Type B pancreatic cell (in vitro differentiated cells): ENCODE measurements around the gene ITGB7. TPM values are rescaled to one million over a fixed set of nuclear protein-coding genes. Genes with fewer than 3 reads are reported as not detected.

ENCODE experiments used
- DNase-seq: peaks from one replicate; pipeline ENCODE4 v3.0.0; 2021; ENCODE audit warnings: mixed read lengths; ENCODE audit not compliant: unreplicated experiment; ENCODE audit errors: extremely low spot score
- H3K27ac Mint-ChIP-seq: 2 replicates; pipeline ENCODE4 v1.8.0; 2021; ENCODE audit warnings: mild to moderate bottlenecking, mixed read lengths
- H3K27me3 Mint-ChIP-seq: 2 replicates; pipeline ENCODE4 v1.8.0; 2021; ENCODE audit warnings: mixed read lengths
- H3K36me3 Mint-ChIP-seq: 2 replicates; pipeline ENCODE4 v1.8.0; 2021; ENCODE audit warnings: mixed read lengths
- H3K4me1 Mint-ChIP-seq: one replicate; pipeline ENCODE4 v1.8.0; 2021; ENCODE audit warnings: mixed read lengths; ENCODE audit not compliant: unreplicated experiment
- H3K4me3 Mint-ChIP-seq: 2 replicates; pipeline ENCODE4 v1.8.0; 2021; ENCODE audit warnings: mild to moderate bottlenecking, mixed read lengths
- H3K9me3 Mint-ChIP-seq: 2 replicates; pipeline ENCODE4 v1.8.0; 2021; ENCODE audit warnings: mixed read lengths
- total RNA-seq: library from RNA; stranded (reverse); gene quantifications from 2 replicates; pipeline ENCODE4 v1.2.1, GENCODE V29; 2021; ENCODE audit warnings: low replicate concordance
- TF ChIP-seq, protein P1 (sequence below): fragments of 200-600 bp; sonication (generic); conservative IDR thresholded peaks from 2 replicates; pipeline ENCODE4 v1.5.0; 2021; ENCODE audit warnings: antibody characterized with exemption, mild to moderate bottlenecking

The ITGB7 gene
- total RNA-seq, 1 donor from 2014 or later: 4.2 TPM

GRCh38 chr12:53186745-53187144, 20.3 kb downstream of the ITGB7 start:
- Mint-ChIP-seq H3K27me3 (no peaks in the 10 kb centered on the region), H3K9me3 (no peaks in the 10 kb centered on the region), H3K36me3 (peaks cover 51% of the 10 kb centered on the region), H3K4me3 (no peak overlapping the region), H3K27ac (no peak overlapping the region), H3K4me1 (peaks cover 25% of the 10 kb centered on the region)
- no peak for DNase-seq
- TF ChIP-seq, protein P1, sequence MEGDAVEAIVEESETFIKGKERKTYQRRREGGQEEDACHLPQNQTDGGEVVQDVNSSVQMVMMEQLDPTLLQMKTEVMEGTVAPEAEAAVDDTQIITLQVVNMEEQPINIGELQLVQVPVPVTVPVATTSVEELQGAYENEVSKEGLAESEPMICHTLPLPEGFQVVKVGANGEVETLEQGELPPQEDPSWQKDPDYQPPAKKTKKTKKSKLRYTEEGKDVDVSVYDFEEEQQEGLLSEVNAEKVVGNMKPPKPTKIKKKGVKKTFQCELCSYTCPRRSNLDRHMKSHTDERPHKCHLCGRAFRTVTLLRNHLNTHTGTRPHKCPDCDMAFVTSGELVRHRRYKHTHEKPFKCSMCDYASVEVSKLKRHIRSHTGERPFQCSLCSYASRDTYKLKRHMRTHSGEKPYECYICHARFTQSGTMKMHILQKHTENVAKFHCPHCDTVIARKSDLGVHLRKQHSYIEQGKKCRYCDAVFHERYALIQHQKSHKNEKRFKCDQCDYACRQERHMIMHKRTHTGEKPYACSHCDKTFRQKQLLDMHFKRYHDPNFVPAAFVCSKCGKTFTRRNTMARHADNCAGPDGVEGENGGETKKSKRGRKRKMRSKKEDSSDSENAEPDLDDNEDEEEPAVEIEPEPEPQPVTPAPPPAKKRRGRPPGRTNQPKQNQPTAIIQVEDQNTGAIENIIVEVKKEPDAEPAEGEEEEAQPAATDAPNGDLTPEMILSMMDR: no peak

DNA sequence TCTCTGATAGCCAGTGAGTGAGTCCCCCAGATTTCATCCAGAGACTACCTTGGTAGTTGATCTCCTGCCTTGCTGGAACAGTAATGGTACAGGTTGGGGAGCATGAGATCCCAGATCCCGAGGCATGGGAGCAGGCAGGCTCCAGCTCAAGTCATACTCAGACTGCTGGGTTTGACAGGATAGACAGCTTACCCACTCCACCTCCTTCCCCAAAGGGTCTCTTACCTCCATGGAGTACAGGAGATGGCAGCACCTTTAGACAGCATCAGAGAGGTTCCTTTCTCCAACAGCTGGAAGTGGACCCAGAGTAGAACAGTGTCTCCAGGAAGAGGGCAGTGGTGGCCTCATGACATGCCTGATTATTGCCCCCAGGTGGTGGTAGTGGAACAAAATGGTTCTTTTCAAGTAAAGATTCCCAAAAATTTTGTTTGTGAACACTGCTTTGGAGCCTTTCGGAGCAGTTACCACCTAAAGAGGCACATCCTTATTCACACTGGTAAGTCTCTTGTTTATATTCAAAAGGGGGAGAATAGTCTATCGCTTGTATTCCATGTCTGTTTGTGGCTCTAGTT, 21.4 kb downstream of the ITGB7 start:
- TF ChIP-seq, protein P1: no peak
- DNase-seq: no peak
- H3K4me3 Mint-ChIP-seq: no peak overlapping the region
- no peak overlapping the region for H3K27ac Mint-ChIP-seq
- H3K9me3 Mint-ChIP-seq: no peaks in the 10 kb centered on the region
- H3K36me3 Mint-ChIP-seq: peaks cover 53% of the 10 kb centered on the region
- no peaks in the 10 kb centered on the region for H3K27me3 Mint-ChIP-seq
- peaks cover 31% of the 10 kb centered on the region for H3K4me1 Mint-ChIP-seq

DNA sequence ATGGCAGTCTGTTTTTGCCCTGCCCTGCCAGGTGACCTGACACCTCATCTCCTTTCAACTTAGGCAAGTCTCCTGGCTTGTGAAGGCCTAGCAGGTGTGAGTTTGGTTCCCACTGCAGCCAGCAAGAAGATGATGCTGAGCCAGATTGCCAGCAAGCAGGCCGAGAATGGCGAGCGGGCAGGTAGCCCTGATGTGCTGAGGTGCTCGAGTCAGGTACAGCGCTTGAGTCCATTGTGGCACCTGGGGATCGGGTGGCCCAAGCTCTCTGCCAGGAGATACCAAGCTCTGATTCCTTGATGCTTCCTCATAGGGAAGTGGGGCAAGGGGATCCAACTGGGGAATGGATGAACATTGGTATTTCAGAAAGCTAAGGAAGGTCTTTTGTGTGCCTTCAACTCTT, 22.2 kb downstream of the ITGB7 start:
- Mint-ChIP-seq H3K4me3 (no peak overlapping the region), H3K9me3 (no peaks in the 10 kb centered on the region), H3K27ac (no peak overlapping the region), H3K4me1 (peaks cover 34% of the 10 kb centered on the region), H3K27me3 (no peaks in the 10 kb centered on the region), H3K36me3 (peaks cover 53% of the 10 kb centered on the region)
- TF ChIP-seq, protein P1: no peak
- no peak for DNase-seq

- H3K36me3 Mint-ChIP-seq: peaks cover 54% of the 10 kb centered on the region
- peaks cover 43% of the 10 kb centered on the region for H3K4me1 Mint-ChIP-seq
- TF ChIP-seq, protein P1: no peak
- peak overlapping the region; percentile 25 for H3K27ac Mint-ChIP-seq
- no peaks in the 10 kb centered on the region for H3K9me3 Mint-ChIP-seq
- no peaks in the 10 kb centered on the region for H3K27me3 Mint-ChIP-seq
- H3K4me3 Mint-ChIP-seq: peak overlapping the region; percentile 94
- no peak for DNase-seq
Observed at GRCh38 chr12:53182903-53183302, 24.1 kb downstream of the ITGB7 start.

DNA sequence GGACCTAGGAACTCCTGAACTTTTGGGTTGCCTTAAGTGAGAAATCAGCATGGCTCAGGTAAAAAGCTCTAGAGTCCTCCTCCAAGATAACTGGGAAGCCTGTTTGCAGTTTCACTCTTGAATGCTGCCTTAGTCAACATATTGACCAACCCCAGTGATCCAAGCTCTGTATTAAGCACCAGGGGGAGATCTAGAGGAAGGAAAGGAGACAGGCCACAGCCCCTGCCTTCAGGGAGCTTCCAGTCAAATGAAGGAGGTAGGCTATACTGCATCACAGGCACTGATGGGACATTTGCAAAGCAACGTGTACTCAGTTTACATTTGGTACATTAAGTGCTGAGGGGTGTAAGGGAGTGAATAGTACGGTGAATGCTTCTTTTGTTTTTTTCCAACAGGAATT, 25.1 kb downstream of the ITGB7 start:
- DNase-seq: no peak
- peak overlapping the region; percentile 94 for H3K4me3 Mint-ChIP-seq
- no peaks in the 10 kb centered on the region for H3K27me3 Mint-ChIP-seq
- peaks cover 44% of the 10 kb centered on the region for H3K36me3 Mint-ChIP-seq
- H3K27ac Mint-ChIP-seq: peak overlapping the region; percentile 84
- H3K4me1 Mint-ChIP-seq: peaks cover 43% of the 10 kb centered on the region
- TF ChIP-seq, protein P1: no peak
- no peaks in the 10 kb centered on the region for H3K9me3 Mint-ChIP-seq
